ENCODE measurements around the gene PRKAG1. TPM values are rescaled to one million over a fixed set of nuclear protein-coding genes. Genes with fewer than 3 reads are reported as not detected.

The PRKAG1 gene
- total and polyA plus RNA-seq, 10 of the 15 experiments (the other 5 are each of a cell fraction or from before 2014, with no cell fraction given): 44.5 to 91.6 (median 60.9) TPM

DNA sequence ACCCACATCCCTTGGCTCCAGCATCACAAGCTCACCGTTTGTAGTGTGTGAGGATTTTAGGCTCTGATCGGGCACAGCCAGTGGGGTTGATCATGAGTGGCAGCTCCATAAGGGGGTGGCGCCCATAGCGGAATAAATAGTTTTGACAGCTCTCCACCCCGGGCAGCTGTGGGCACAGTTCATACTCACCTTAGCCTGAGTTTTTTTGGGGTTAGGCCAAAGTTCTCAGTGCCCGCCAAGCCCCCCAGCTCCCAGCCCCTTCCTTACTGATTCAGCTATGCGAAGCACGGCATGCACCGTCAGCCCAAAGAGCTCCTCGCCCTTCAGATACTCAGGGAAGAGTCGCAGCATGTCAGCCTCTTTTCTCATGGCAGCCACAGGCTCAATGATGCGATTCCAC lies 6.0 kb upstream of the PRKAG1 start:
- Histone ChIP-seq H3K4me2 (ENCODE audit: control insufficient read depth, insufficient read depth) (no peak overlapping the region), H3K27me3 (replicated peaks in 1 of 2; ENCODE audit: control insufficient read depth in 2 of 2, insufficient read depth in 2 of 2, low read length in 1 of 2) (no peaks in the 10 kb centered on the region), H3K4me1 (ENCODE audit: control insufficient read depth, insufficient read depth, low read length) (0 out of 2 replicates have a peak, but pooled peaks cover under 1% of the 10 kb centered on the region), H3K4me3 (no peak overlapping the region), H2AFZ (ENCODE audit: control insufficient read depth, low read depth, low read length) (no peak overlapping the region), H3K9me3 (replicated peaks; ENCODE audit: control insufficient read depth, insufficient read depth, low read length) (no peaks in the 10 kb centered on the region), H4K20me1 (ENCODE audit: control insufficient read depth, insufficient read depth) (no peaks in the 10 kb centered on the region), H3K27ac (ENCODE audit: control insufficient read depth, insufficient read depth) (no peak overlapping the region), H3K79me2 (ENCODE audit: control insufficient read depth, insufficient read depth, low read length) (no peaks in the 10 kb centered on the region), H3K9ac (ENCODE audit: control insufficient read depth, insufficient read depth, low read length) (no peak overlapping the region), H3K36me3 (ENCODE audit: control insufficient read depth in 2 of 2, insufficient read depth in 2 of 2, low read length in 1 of 2) (peaks cover 19 to 24% of the 10 kb centered on the region in 2 experiments)
- WGBS (ENCODE audit: insufficient coverage, insufficient replicate concordance, low lambda C conversion rate, missing lambda C conversion rate): 96% methylated on average over 12 of the region's 12 CpGs
- RAD21 ChIA-PET (ENCODE audit: unreplicated experiment): interaction anchor here (1.6 kb wide), 1 partner anchor 28 kb away, joined by 4 read pairs; no protein-coding TSS in a partner anchor
- BruUV-seq (replicated peaks): no TSS peak
- TF ChIP-seq TCF7 (IDR thresholded peaks at IDR 0.05; ENCODE audit: borderline replicate concordance): no peak
- TF ChIP-seq CEBPZ (IDR thresholded peaks at IDR 0.05; ENCODE audit: low read depth, low read length): no peak
- TF ChIP-seq ESRRA (IDR thresholded peaks at IDR 0.05; ENCODE audit: low read length): no peak
- TF ChIP-seq RAD21 (IDR thresholded peaks at IDR 0.05; ENCODE audit: insufficient read depth, low read depth, low read length): no peak
- no peak for TF ChIP-seq POLR2AphosphoS5 (IDR thresholded peaks at IDR 0.05; ENCODE audit: low read length)
- TF ChIP-seq, protein P1, sequence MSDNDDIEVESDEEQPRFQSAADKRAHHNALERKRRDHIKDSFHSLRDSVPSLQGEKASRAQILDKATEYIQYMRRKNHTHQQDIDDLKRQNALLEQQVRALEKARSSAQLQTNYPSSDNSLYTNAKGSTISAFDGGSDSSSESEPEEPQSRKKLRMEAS (IDR thresholded peaks at IDR 0.05; ENCODE audit: low read depth, low read length): no peak
- intact Hi-C loops (cut with micrococcal nuclease; ENCODE audit: unreplicated experiment) (no loop called here), in situ Hi-C loops (cut with MboI) (no loop called here)
- POLR2A ChIA-PET: no interaction called here
- CTCF ChIA-PET: interaction anchor here (0.6 to 1.1 kb wide), 3 partner anchors 19 to 263 kb away, joined by 3 to 4 read pairs (median 3); no protein-coding TSS in a partner anchor
- no peak for ATAC-seq
- no peak for FAIRE-seq
- no peak for DNase-seq (ENCODE audit: low read depth, low spot score)
- SMC1A ChIA-PET (ENCODE audit: uncharacterized antibody, unreplicated experiment): no interaction called here

Data from GM12878 (cell line).